ENCODE results near the gene ATAT1. TPM values are rescaled to one million over a fixed set of nuclear protein-coding genes. Genes with fewer than 3 reads are reported as not detected.

The ATAT1 gene
- total and polyA plus RNA-seq, 10 of the 15 experiments (the other 5 are each of a cell fraction or from before 2014, with no cell fraction given): 1.1 to 14.2 (median 6.9) TPM

DNA sequence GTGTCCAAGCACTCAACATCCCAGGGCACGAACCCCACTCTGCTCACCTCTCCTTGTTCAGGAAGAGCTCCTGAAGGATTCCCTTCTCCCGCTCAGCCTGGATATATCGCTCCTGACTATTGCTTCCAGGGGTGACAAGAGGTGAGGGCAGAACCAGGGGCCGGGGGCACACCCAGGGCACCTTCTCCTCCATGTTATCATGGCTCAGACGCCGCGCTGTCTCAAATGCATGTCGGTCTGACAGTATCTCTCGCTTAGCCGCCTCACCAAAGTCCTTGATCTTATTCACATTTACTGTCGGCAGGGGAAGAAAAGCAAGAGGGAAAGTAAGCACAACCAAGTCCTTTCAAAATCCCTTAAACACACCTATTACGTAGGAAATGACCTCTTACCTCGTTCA lies 22.7 kb upstream of the ATAT1 start:
- RAD21 ChIA-PET (ENCODE audit: unreplicated experiment): no interaction called here
- SMC1A ChIA-PET (ENCODE audit: uncharacterized antibody, unreplicated experiment): interaction anchor here (0.6 to 1.8 kb wide), 3 partner anchors 9 to 283 kb away, joined by 3 to 4 read pairs (median 4); no protein-coding TSS in a partner anchor
- TF ChIP-seq, protein P1, sequence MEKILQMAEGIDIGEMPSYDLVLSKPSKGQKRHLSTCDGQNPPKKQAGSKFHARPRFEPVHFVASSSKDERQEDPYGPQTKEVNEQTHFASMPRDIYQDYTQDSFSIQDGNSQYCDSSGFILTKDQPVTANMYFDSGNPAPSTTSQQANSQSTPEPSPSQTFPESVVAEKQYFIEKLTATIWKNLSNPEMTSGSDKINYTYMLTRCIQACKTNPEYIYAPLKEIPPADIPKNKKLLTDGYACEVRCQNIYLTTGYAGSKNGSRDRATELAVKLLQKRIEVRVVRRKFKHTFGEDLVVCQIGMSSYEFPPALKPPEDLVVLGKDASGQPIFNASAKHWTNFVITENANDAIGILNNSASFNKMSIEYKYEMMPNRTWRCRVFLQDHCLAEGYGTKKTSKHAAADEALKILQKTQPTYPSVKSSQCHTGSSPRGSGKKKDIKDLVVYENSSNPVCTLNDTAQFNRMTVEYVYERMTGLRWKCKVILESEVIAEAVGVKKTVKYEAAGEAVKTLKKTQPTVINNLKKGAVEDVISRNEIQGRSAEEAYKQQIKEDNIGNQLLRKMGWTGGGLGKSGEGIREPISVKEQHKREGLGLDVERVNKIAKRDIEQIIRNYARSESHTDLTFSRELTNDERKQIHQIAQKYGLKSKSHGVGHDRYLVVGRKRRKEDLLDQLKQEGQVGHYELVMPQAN (conservative IDR thresholded peaks at IDR 0.05): no peak
- TF ChIP-seq SRF (IDR thresholded peaks at IDR 0.05; ENCODE audit: low read depth in 2 of 2, low read length in 2 of 2) (no peak), IKZF2 (IDR thresholded peaks at IDR 0.05) (no peak), ZNF384 (IDR thresholded peaks at IDR 0.05; ENCODE audit: borderline replicate concordance, low read depth, low read length) (no peak), RELA (IDR thresholded peaks at IDR 0.05; ENCODE audit: borderline replicate concordance, partially characterized antibody) (no peak), CHD4 (IDR thresholded peaks at IDR 0.05) (no peak), RUNX3 (IDR thresholded peaks at IDR 0.05; ENCODE audit: low read length) (no peak), RB1 (IDR thresholded peaks at IDR 0.05; ENCODE audit: borderline replicate concordance) (no peak)
- TF ChIP-seq, protein P2, sequence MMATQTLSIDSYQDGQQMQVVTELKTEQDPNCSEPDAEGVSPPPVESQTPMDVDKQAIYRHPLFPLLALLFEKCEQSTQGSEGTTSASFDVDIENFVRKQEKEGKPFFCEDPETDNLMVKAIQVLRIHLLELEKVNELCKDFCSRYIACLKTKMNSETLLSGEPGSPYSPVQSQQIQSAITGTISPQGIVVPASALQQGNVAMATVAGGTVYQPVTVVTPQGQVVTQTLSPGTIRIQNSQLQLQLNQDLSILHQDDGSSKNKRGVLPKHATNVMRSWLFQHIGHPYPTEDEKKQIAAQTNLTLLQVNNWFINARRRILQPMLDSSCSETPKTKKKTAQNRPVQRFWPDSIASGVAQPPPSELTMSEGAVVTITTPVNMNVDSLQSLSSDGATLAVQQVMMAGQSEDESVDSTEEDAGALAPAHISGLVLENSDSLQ (IDR thresholded peaks at IDR 0.05): no peak
- TF ChIP-seq, protein P3, sequence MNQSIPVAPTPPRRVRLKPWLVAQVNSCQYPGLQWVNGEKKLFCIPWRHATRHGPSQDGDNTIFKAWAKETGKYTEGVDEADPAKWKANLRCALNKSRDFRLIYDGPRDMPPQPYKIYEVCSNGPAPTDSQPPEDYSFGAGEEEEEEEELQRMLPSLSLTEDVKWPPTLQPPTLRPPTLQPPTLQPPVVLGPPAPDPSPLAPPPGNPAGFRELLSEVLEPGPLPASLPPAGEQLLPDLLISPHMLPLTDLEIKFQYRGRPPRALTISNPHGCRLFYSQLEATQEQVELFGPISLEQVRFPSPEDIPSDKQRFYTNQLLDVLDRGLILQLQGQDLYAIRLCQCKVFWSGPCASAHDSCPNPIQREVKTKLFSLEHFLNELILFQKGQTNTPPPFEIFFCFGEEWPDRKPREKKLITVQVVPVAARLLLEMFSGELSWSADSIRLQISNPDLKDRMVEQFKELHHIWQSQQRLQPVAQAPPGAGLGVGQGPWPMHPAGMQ (IDR thresholded peaks at IDR 0.05; ENCODE audit: borderline replicate concordance): no peak
- TF ChIP-seq, protein P4, sequence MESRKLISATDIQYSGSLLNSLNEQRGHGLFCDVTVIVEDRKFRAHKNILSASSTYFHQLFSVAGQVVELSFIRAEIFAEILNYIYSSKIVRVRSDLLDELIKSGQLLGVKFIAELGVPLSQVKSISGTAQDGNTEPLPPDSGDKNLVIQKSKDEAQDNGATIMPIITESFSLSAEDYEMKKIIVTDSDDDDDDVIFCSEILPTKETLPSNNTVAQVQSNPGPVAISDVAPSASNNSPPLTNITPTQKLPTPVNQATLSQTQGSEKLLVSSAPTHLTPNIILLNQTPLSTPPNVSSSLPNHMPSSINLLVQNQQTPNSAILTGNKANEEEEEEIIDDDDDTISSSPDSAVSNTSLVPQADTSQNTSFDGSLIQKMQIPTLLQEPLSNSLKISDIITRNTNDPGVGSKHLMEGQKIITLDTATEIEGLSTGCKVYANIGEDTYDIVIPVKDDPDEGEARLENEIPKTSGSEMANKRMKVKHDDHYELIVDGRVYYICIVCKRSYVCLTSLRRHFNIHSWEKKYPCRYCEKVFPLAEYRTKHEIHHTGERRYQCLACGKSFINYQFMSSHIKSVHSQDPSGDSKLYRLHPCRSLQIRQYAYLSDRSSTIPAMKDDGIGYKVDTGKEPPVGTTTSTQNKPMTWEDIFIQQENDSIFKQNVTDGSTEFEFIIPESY (IDR thresholded peaks at IDR 0.05): no peak
- FAIRE-seq (no peak), ATAC-seq (no peak), DNase-seq (ENCODE audit: low read depth, low spot score) (no peak)
- CTCF ChIA-PET: interaction anchor here (1.1 to 1.3 kb wide), 3 partner anchors 22 to 127 kb away, joined by 3 to 5 read pairs (median 3); no protein-coding TSS in a partner anchor
- no peaks in the 10 kb centered on the region for H3K27me3 ChIP-seq (replicated peaks in 1 of 2; ENCODE audit: control insufficient read depth in 2 of 2, insufficient read depth in 2 of 2, low read length in 1 of 2)
- H3K4me2 ChIP-seq (ENCODE audit: control insufficient read depth, insufficient read depth): no peak overlapping the region
- no peaks in the 10 kb centered on the region for H3K9me3 ChIP-seq (replicated peaks; ENCODE audit: control insufficient read depth, insufficient read depth, low read length)
- H4K20me1 ChIP-seq (ENCODE audit: control insufficient read depth, insufficient read depth): peaks cover 3% of the 10 kb centered on the region; the same call in 1 of the 2 replicates
- no peaks in the 10 kb centered on the region for H3K79me2 ChIP-seq (ENCODE audit: control insufficient read depth, insufficient read depth, low read length)
- in situ Hi-C loops (cut with MboI) (no loop called here), intact Hi-C loops (cut with micrococcal nuclease; ENCODE audit: unreplicated experiment) (no loop called here)
- no peak overlapping the region for H3K4me3 ChIP-seq
- peaks cover 40 to 46% of the 10 kb centered on the region in 2 experiments for H3K36me3 ChIP-seq (ENCODE audit: control insufficient read depth in 2 of 2, insufficient read depth in 2 of 2, low read length in 1 of 2)
- H3K27ac ChIP-seq (ENCODE audit: control insufficient read depth, insufficient read depth): no peak overlapping the region
- no peak overlapping the region for H3K9ac ChIP-seq (ENCODE audit: control insufficient read depth, insufficient read depth, low read length)
- 92% methylated on average over 13 of the region's 13 CpGs for WGBS (ENCODE audit: insufficient coverage, insufficient replicate concordance, low lambda C conversion rate, missing lambda C conversion rate)
- no peaks in the 10 kb centered on the region for H3K4me1 ChIP-seq (ENCODE audit: control insufficient read depth, insufficient read depth, low read length)
- POLR2A ChIA-PET: interaction anchor here (0.6 kb wide), 1 partner anchor 92 kb away, joined by 3 read pairs; no protein-coding TSS in a partner anchor
- H2AFZ ChIP-seq (ENCODE audit: control insufficient read depth, low read depth, low read length): no peak overlapping the region
- no TSS peak for BruUV-seq (replicated peaks)

Measured in GM12878 (cell line).